Gastroesophageal sphincter (tissue), 4 donors: ENCODE measurements around the gene VWA2. TPM values are rescaled to one million over a fixed set of nuclear protein-coding genes. Genes with fewer than 3 reads are reported as not detected.

ENCODE experiments used
- ATAC-seq: fragments of 150-250 bp; one replicate; pipeline ENCODE4 v1.9.1; 2016; ENCODE audit warnings: mild to moderate bottlenecking, moderate library complexity
- H3K27ac ChIP-seq, 4 donors: fragments of 200-600 bp; sonication (generic) in 3 of 4; 1 replicate in 3 of 4; 2 replicates in 1 of 4; pipeline ENCODE4 v1.5.1; 2016 to 2019
- H3K27me3 ChIP-seq: fragments of 200-600 bp; sonication (generic); one replicate; pipeline ENCODE4 v1.5.1; 2019
- H3K36me3 ChIP-seq, 2 donors: fragments of 200-600 bp; sonication (generic); one replicate each; pipeline ENCODE4 v1.5.1; 2019; ENCODE audit warnings: control low read depth in 1 of 2
- H3K4me1 ChIP-seq, 3 donors: fragments of 200-600 bp; sonication (generic); 1 replicate in 2 of 3; 2 replicates in 1 of 3; pipeline ENCODE4 v1.5.1; 2016 to 2019; ENCODE audit warnings: control low read depth in 2 of 3
- H3K4me3 ChIP-seq, 2 donors: fragments of 200-600 bp; sonication (generic); one replicate each; pipeline ENCODE4 v1.5.1; 2019; ENCODE audit warnings: mild to moderate bottlenecking in 1 of 2, moderate library complexity in 1 of 2
- H3K9me3 ChIP-seq, 3 donors: fragments of 200-600 bp; sonication (generic); one replicate each; pipeline ENCODE4 v1.5.1; 2017 to 2019; ENCODE audit warnings: control low read depth in 2 of 3
- CTCF ChIP-seq, 4 experiments: fragments of 200-600 bp in 2 of 4; fragments of 450-650 bp in 2 of 4; sonication (generic) in 1 of 4; IDR thresholded peaks; one replicate each; pipeline ENCODE4 v1.5.1; 2017 to 2019; ENCODE audit warnings: antibody characterized with exemption in 4 of 4, mild to moderate bottlenecking in 2 of 4, moderate library complexity in 2 of 4
- EP300 ChIP-seq: sonication (generic); formaldehyde crosslinking; IDR thresholded peaks from one replicate; pipeline ENCODE4 v1.6.1; 2017; ENCODE audit warnings: antibody characterized with exemption, mild to moderate bottlenecking
- POLR2A ChIP-seq, 2 donors: fragments of 450-650 bp; IDR thresholded peaks; one replicate each; pipeline ENCODE4 v1.6.1; 2017; ENCODE audit warnings: antibody characterized with exemption in 2 of 2, mild to moderate bottlenecking in 2 of 2, moderate library complexity in 1 of 2
- POLR2AphosphoS5 ChIP-seq: sonication (generic); formaldehyde crosslinking; IDR thresholded peaks from one replicate; pipeline ENCODE4 v1.6.1; 2017; ENCODE audit warnings: antibody characterized with exemption
- WGBS, 2 donors: methylation state at CpG; one replicate each; pipeline ENCODE4 v1.1.5; 2018; ENCODE audit warnings: low coverage in 1 of 2; 5-methylcytosine and 5-hydroxymethylcytosine counted together
- total RNA-seq, 4 donors: library from RNA; depleted of rRNA; stranded (reverse); fragments of >200 nt; gene quantifications; one replicate each; pipeline ENCODE4 v1.1.0, GENCODE V29; 2016

Gene VWA2
- total RNA-seq, 4 donors from 2014 or later = 0.13 to 0.25 TPM; not detected in 2

- WGBS, 2 donors = 29 to 43% methylated on average over 3 to 4 of the region's 9 CpGs
- Histone ChIP-seq H3K9me3 (no peaks in the 10 kb centered on the region), H3K27me3 (no peaks in the 10 kb centered on the region), H3K36me3 (peaks cover 0 to 28% of the 10 kb centered on the region in 2 donors), H3K27ac (peak overlapping the region in 3 of 4 donors; percentile 23 to 54 (median 41)), H3K4me1 (peaks cover 0 to 35% (median 18%) of the 10 kb centered on the region in 3 donors), H3K4me3 (no peak overlapping the region)
- ATAC-seq = peak; percentile 60
- TF ChIP-seq EP300 = no peak
- no peak for TF ChIP-seq POLR2AphosphoS5
- no peak for TF ChIP-seq CTCF (IDR thresholded peaks at IDR 0.05)
- TF ChIP-seq POLR2A (IDR thresholded peaks at IDR 0.05) = no peak
These were observed 69.7 kb downstream of the VWA2 start for GRCh38 chr10:114308531-114309363.

- H3K27me3 ChIP-seq = no peaks in the 10 kb centered on the region
- peak overlapping the region in 3 of 4 donors; percentile 23 to 54 (median 41) for H3K27ac ChIP-seq
- H3K36me3 ChIP-seq = peaks cover 0 to 34% of the 10 kb centered on the region in 2 donors
- ATAC-seq = no peak
- WGBS, 2 donors = 100% methylated on average over 1 of the region's 3 CpGs; no CpG with 5 or more reads in 1 of the 2 donors
- no peaks in the 10 kb centered on the region for H3K9me3 ChIP-seq
- H3K4me3 ChIP-seq = no peak overlapping the region
- TF ChIP-seq EP300 = no peak
- no peak for TF ChIP-seq POLR2A (IDR thresholded peaks at IDR 0.05)
- no peak for TF ChIP-seq CTCF (IDR thresholded peaks at IDR 0.05)
- TF ChIP-seq POLR2AphosphoS5 = no peak
- peaks cover 0 to 36% (median 16%) of the 10 kb centered on the region in 3 donors for H3K4me1 ChIP-seq
These were observed 70.3 kb downstream of the VWA2 start for GRCh38 chr10:114309364-114309651.

GRCh38 chr10:114310346-114310745 lies 71.3 kb downstream of the VWA2 start:
- TF ChIP-seq POLR2A (IDR thresholded peaks at IDR 0.05) = no peak
- no peak for TF ChIP-seq CTCF (IDR thresholded peaks at IDR 0.05)
- no peak for TF ChIP-seq POLR2AphosphoS5
- TF ChIP-seq EP300 = no peak
- peaks cover 0 to 34% (median 8%) of the 10 kb centered on the region in 3 donors for H3K4me1 ChIP-seq
- no peaks in the 10 kb centered on the region for H3K9me3 ChIP-seq
- H3K27me3 ChIP-seq = no peaks in the 10 kb centered on the region
- H3K4me3 ChIP-seq = no peak overlapping the region
- H3K36me3 ChIP-seq = peaks cover 0 to 35% of the 10 kb centered on the region in 2 donors
- H3K27ac ChIP-seq = no peak overlapping the region
- no CpG with 5 or more reads among the region's 10 CpGs for WGBS, 2 donors
- ATAC-seq = no peak

- no peaks in the 10 kb centered on the region for H3K27me3 ChIP-seq
- H3K27ac ChIP-seq = no peak overlapping the region
- TF ChIP-seq EP300 = no peak
- no peak for TF ChIP-seq CTCF (IDR thresholded peaks at IDR 0.05)
- TF ChIP-seq POLR2AphosphoS5 = no peak
- TF ChIP-seq POLR2A (IDR thresholded peaks at IDR 0.05) = no peak
- H3K36me3 ChIP-seq = peaks cover 0 to 35% of the 10 kb centered on the region in 2 donors
- no peak for ATAC-seq
- peaks cover 0 to 32% (median 8%) of the 10 kb centered on the region in 3 donors for H3K4me1 ChIP-seq
- H3K4me3 ChIP-seq = no peak overlapping the region
- H3K9me3 ChIP-seq = no peaks in the 10 kb centered on the region
- 100% methylated on average over 2 of the region's 6 CpGs; no CpG with 5 or more reads in 1 of the 2 donors for WGBS, 2 donors
These were observed 72.0 kb downstream of the VWA2 start for GRCh38 chr10:114311023-114311422.
